ENCODE data around the gene LMTK2.

Gene LMTK2

GRCh38 chr7:98242342-98242741, 135.7 kb downstream of the LMTK2 start:
- TF ChIP-seq CTCF (IDR thresholded peaks at IDR 0.05) = no peak

- TF ChIP-seq CTCF (IDR thresholded peaks at IDR 0.05) = no peak
These were observed 136.3 kb downstream of the LMTK2 start for GRCh38 chr7:98242934-98243333.

- TF ChIP-seq CTCF (IDR thresholded peaks at IDR 0.05) = no peak
These were observed 138.2 kb downstream of the LMTK2 start for GRCh38 chr7:98244871-98245270.

GRCh38 chr7:98248156-98248555, 141.5 kb downstream of the LMTK2 start:
- no peak for TF ChIP-seq CTCF (IDR thresholded peaks at IDR 0.05)

GRCh38 chr7:98249106-98249505, 142.4 kb downstream of the LMTK2 start:
- no peak for TF ChIP-seq CTCF (IDR thresholded peaks at IDR 0.05)

- no peak for TF ChIP-seq CTCF (IDR thresholded peaks at IDR 0.05)
These were observed 144.1 kb downstream of the LMTK2 start for GRCh38 chr7:98250789-98251188.

GRCh38 chr7:98251231-98251600, 144.6 kb downstream of the LMTK2 start:
- no peak for TF ChIP-seq CTCF (IDR thresholded peaks at IDR 0.05)

All from LNCAP (cell line).